Measurements from ENCODE around the gene FOXP1. TPM values are rescaled to one million over a fixed set of nuclear protein-coding genes. Genes with fewer than 3 reads are reported as not detected.

FOXP1 gene
- total RNA-seq, 1 donor from 2014 or later: 71.3 TPM

- Mint-ChIP-seq H3K27me3 (ENCODE audit: unreplicated experiment) (no peaks in the 10 kb centered on the region), H3K36me3 (ENCODE audit: low read depth, unreplicated experiment) (no peaks in the 10 kb centered on the region), H3K9me3 (ENCODE audit: unreplicated experiment) (no peaks in the 10 kb centered on the region), H3K4me3 (ENCODE audit: unreplicated experiment) (no peak overlapping the region), H3K27ac (ENCODE audit: unreplicated experiment) (no peak overlapping the region), H3K4me1 (ENCODE audit: unreplicated experiment) (peaks cover 7% of the 10 kb centered on the region)
- TF ChIP-seq CTCF (IDR thresholded peaks at IDR 0.05; ENCODE audit: unreplicated experiment): no peak
- DNase-seq (ENCODE audit: low spot score): no peak
These were observed 355.2 kb downstream of the FOXP1 start for GRCh38 chr3:71228156-71228866.

- H3K36me3 Mint-ChIP-seq (ENCODE audit: low read depth, unreplicated experiment): peaks cover 3% of the 10 kb centered on the region
- H3K4me1 Mint-ChIP-seq (ENCODE audit: unreplicated experiment): peaks cover 7% of the 10 kb centered on the region
- no peaks in the 10 kb centered on the region for H3K9me3 Mint-ChIP-seq (ENCODE audit: unreplicated experiment)
- no peak overlapping the region for H3K27ac Mint-ChIP-seq (ENCODE audit: unreplicated experiment)
- H3K27me3 Mint-ChIP-seq (ENCODE audit: unreplicated experiment): peaks cover 3% of the 10 kb centered on the region
- no peak for TF ChIP-seq CTCF (IDR thresholded peaks at IDR 0.05; ENCODE audit: unreplicated experiment)
- H3K4me3 Mint-ChIP-seq (ENCODE audit: unreplicated experiment): no peak overlapping the region
- no peak for DNase-seq (ENCODE audit: low spot score)
These were observed 356.3 kb downstream of the FOXP1 start for GRCh38 chr3:71227270-71227661.

- Mint-ChIP-seq H3K4me1 (ENCODE audit: unreplicated experiment) (peaks cover 7% of the 10 kb centered on the region), H3K27ac (ENCODE audit: unreplicated experiment) (no peak overlapping the region), H3K9me3 (ENCODE audit: unreplicated experiment) (no peaks in the 10 kb centered on the region), H3K4me3 (ENCODE audit: unreplicated experiment) (no peak overlapping the region), H3K36me3 (ENCODE audit: low read depth, unreplicated experiment) (peaks cover 3% of the 10 kb centered on the region), H3K27me3 (ENCODE audit: unreplicated experiment) (peaks cover 3% of the 10 kb centered on the region)
- no peak for TF ChIP-seq CTCF (IDR thresholded peaks at IDR 0.05; ENCODE audit: unreplicated experiment)
- no peak for DNase-seq (ENCODE audit: low spot score)
These were observed 356.8 kb downstream of the FOXP1 start for GRCh38 chr3:71226565-71227269.

GRCh38 chr3:71225951-71226564, 357.5 kb downstream of the FOXP1 start:
- Mint-ChIP-seq H3K9me3 (ENCODE audit: unreplicated experiment) (no peaks in the 10 kb centered on the region), H3K4me3 (ENCODE audit: unreplicated experiment) (no peak overlapping the region), H3K4me1 (ENCODE audit: unreplicated experiment) (peaks cover 7% of the 10 kb centered on the region), H3K27me3 (ENCODE audit: unreplicated experiment) (peaks cover 4% of the 10 kb centered on the region), H3K27ac (ENCODE audit: unreplicated experiment) (no peak overlapping the region), H3K36me3 (ENCODE audit: low read depth, unreplicated experiment) (peaks cover 3% of the 10 kb centered on the region)
- no peak for TF ChIP-seq CTCF (IDR thresholded peaks at IDR 0.05; ENCODE audit: unreplicated experiment)
- no peak for DNase-seq (ENCODE audit: low spot score)
